ENCODE data around the gene BRD1. TPM values are rescaled to one million over a fixed set of nuclear protein-coding genes. Genes with fewer than 3 reads are reported as not detected.

The BRD1 gene
- total RNA-seq, 4 donors from 2014 or later, result 17.9 to 47.4 (median 37.9) TPM

GRCh38 chr22:49829044-49829853 lies 1.6 kb upstream of the BRD1 start:
- Histone ChIP-seq H3K27me3 (no peaks in the 10 kb centered on the region), H3K36me3 (no peaks in the 10 kb centered on the region), H3K4me3 (no peak overlapping the region), H3K9me3 (no peaks in the 10 kb centered on the region), H3K4me1 (peaks cover 4 to 16% of the 10 kb centered on the region in 2 donors), H3K27ac (no peak overlapping the region)
- intact Hi-C loops (cut with DNase I; ENCODE audit: low total_unique reads), result no loop called here
- no peak for DNase-seq
- no peak for TF ChIP-seq CTCF (IDR thresholded peaks at IDR 0.05)
- no peak for TF ChIP-seq POLR2A (IDR thresholded peaks at IDR 0.05)

- DNase-seq, result no peak
- Histone ChIP-seq H3K4me1 (peaks cover 4 to 16% of the 10 kb centered on the region in 2 donors), H3K9me3 (no peaks in the 10 kb centered on the region), H3K36me3 (no peaks in the 10 kb centered on the region), H3K4me3 (no peak overlapping the region), H3K27me3 (no peaks in the 10 kb centered on the region), H3K27ac (no peak overlapping the region)
- no peak for TF ChIP-seq CTCF (IDR thresholded peaks at IDR 0.05)
- no peak for TF ChIP-seq POLR2A (IDR thresholded peaks at IDR 0.05)
- intact Hi-C loops (cut with DNase I; ENCODE audit: low total_unique reads), result no loop called here
Measured at GRCh38 chr22:49828599-49828965, 909 bp upstream of the BRD1 start.

- no peak for DNase-seq
- TF ChIP-seq POLR2A (IDR thresholded peaks at IDR 0.05) (no peak), CTCF (IDR thresholded peaks at IDR 0.05) (no peak)
- no peaks in the 10 kb centered on the region for H3K36me3 ChIP-seq
- peaks cover 4 to 20% of the 10 kb centered on the region in 2 donors for H3K4me1 ChIP-seq
- H3K27me3 ChIP-seq, result no peaks in the 10 kb centered on the region
- peak overlapping the region; percentile 86 to 90 for H3K27ac ChIP-seq
- intact Hi-C loops (cut with DNase I; ENCODE audit: low total_unique reads), result no loop called here
- H3K4me3 ChIP-seq, result peak overlapping the region; percentile 45 to 85
- H3K9me3 ChIP-seq, result no peaks in the 10 kb centered on the region
Measured at GRCh38 chr22:49827271-49827852, 311 bp downstream of the BRD1 start.

GRCh38 chr22:49826603-49827270 lies 936 bp downstream of the BRD1 start:
- intact Hi-C loops (cut with DNase I; ENCODE audit: low total_unique reads), result no loop called here
- DNase-seq, result peak; percentile 46 to 47
- Histone ChIP-seq H3K4me3 (peak overlapping the region; percentile 45 to 85), H3K36me3 (no peaks in the 10 kb centered on the region), H3K9me3 (no peaks in the 10 kb centered on the region), H3K27me3 (no peaks in the 10 kb centered on the region), H3K27ac (peak overlapping the region; percentile 86 to 90), H3K4me1 (peaks cover 4 to 20% of the 10 kb centered on the region in 2 donors)
- no peak for TF ChIP-seq POLR2A (IDR thresholded peaks at IDR 0.05)
- no peak for TF ChIP-seq CTCF (IDR thresholded peaks at IDR 0.05)

Measured in uterus (tissue), 4 donors.